HepG2 (cell line): Measurements from ENCODE around the gene GALP. TPM values are rescaled to one million over a fixed set of nuclear protein-coding genes. Genes with fewer than 3 reads are reported as not detected.
A peak's percentile ranks its signal among the peaks of the same experiment; 100 is the strongest.

Experiments
- BCLAF1 ChIP-seq: fragments of 450-650 bp; IDR thresholded peaks from 2 replicates; pipeline ENCODE4 v1.6.1; 2017; ENCODE audit warnings: mild to moderate bottlenecking
- CSRNP1 ChIP-seq: sonication (generic); formaldehyde crosslinking; IDR thresholded peaks from 2 replicates; pipeline ENCODE4 v1.8.1; 2023; ENCODE audit warnings: mild to moderate bottlenecking, missing genetic modification reagents
- E2F1 ChIP-seq: sonication (generic); formaldehyde crosslinking; IDR thresholded peaks from 2 replicates; pipeline ENCODE4 v1.5.0; 2020; ENCODE audit warnings: missing genetic modification reagents
- HNF1B ChIP-seq: sonication (generic); formaldehyde crosslinking; IDR thresholded peaks from 2 replicates; pipeline ENCODE4 v1.5.1; 2020; ENCODE audit warnings: mild to moderate bottlenecking, moderate library complexity, missing genetic modification reagents
- HNRNPLL ChIP-seq: fragments of 200-400 bp; formaldehyde crosslinking; IDR thresholded peaks from 2 replicates; pipeline ENCODE4 v1.6.1; 2017; ENCODE audit warnings: mild to moderate bottlenecking, low read depth, low read length; ENCODE audit not compliant: poor library complexity, severe bottlenecking
- MED13 ChIP-seq: sonication (generic); formaldehyde crosslinking; IDR thresholded peaks from 2 replicates; pipeline ENCODE4 v1.5.0; 2020; ENCODE audit warnings: missing genetic modification reagents
- MTF2 ChIP-seq: sonication (generic); formaldehyde crosslinking; IDR thresholded peaks from 2 replicates; pipeline ENCODE4 v1.5.0; 2020; ENCODE audit warnings: missing genetic modification reagents, borderline replicate concordance
- NR0B2 ChIP-seq: sonication (generic); formaldehyde crosslinking; IDR thresholded peaks from 2 replicates; pipeline ENCODE4 v1.4.0; 2020; ENCODE audit warnings: mild to moderate bottlenecking, missing genetic modification reagents
- POLR2AphosphoS5 ChIP-seq: IDR thresholded peaks from 2 replicates; pipeline ENCODE4 v1.6.1; 2012; ENCODE audit warnings: low read depth, low read length
- RCOR2 ChIP-seq: IDR thresholded peaks from 2 replicates; pipeline ENCODE4 v1.6.1; 2016; ENCODE audit warnings: missing biosample characterization, missing genetic modification reagents
- RFX1 ChIP-seq: fragments of 450-650 bp; IDR thresholded peaks from 2 replicates; pipeline ENCODE4 v1.6.1; 2017
- RXRA ChIP-seq: sonication (generic); formaldehyde crosslinking; IDR thresholded peaks from 2 replicates; pipeline ENCODE4 v1.5.1; 2020; ENCODE audit warnings: missing genetic modification reagents
- STAT6 ChIP-seq: sonication (generic); formaldehyde crosslinking; IDR thresholded peaks from 2 replicates; pipeline ENCODE4 v1.4.0; 2020; ENCODE audit warnings: missing genetic modification reagents, mild to moderate bottlenecking, borderline replicate concordance
- THRA ChIP-seq: sonication (generic); formaldehyde crosslinking; IDR thresholded peaks from 2 replicates; pipeline ENCODE4 v1.4.0; 2020; ENCODE audit warnings: missing genetic modification reagents, borderline replicate concordance
- XRCC5 ChIP-seq: fragments of 200-400 bp; formaldehyde crosslinking; optimal IDR thresholded peaks from 2 replicates; pipeline ENCODE3; 2017; ENCODE audit warnings: mild to moderate bottlenecking, low read length
- ZFP36 ChIP-seq: fragments of 150-350 bp; IDR thresholded peaks from 2 replicates; pipeline ENCODE4 v1.6.1; 2018; ENCODE audit warnings: borderline replicate concordance, low read length, low read depth; ENCODE audit not compliant: partially characterized antibody
- ZKSCAN8 ChIP-seq: IDR thresholded peaks from 2 replicates; pipeline ENCODE4 v1.6.1; 2016; ENCODE audit warnings: borderline replicate concordance, missing genetic modification reagents, missing compliant biosample characterization
- ZNF431 ChIP-seq: sonication (generic); formaldehyde crosslinking; IDR thresholded peaks from 2 replicates; pipeline ENCODE4 v1.9.0; 2022; ENCODE audit warnings: missing genetic modification reagents, low read depth, mild to moderate bottlenecking, borderline replicate concordance
- polyA plus RNA-seq, 8 experiments: library from polyadenylated mRNA; depleted of rRNA in 3 of 8; stranded (reverse) in 7 of 8; unstranded in 1 of 8; fragments of >200 nt; fragmentation: Illumina TruSeq in 4 of 8; extraction: Trizol in 4 of 8; gene quantifications; 2 replicates each; pipeline versions ENCODE4 v1.2.1 to v1.2.3, GENCODE V29; 2011 to 2016; ENCODE audit warnings: low read depth in 4 of 8, missing spikeins in 1 of 8, mixed read lengths in 1 of 8; ENCODE audit not compliant: insufficient read depth in 1 of 8
- total RNA-seq, 5 experiments: library from RNA; depleted of rRNA; stranded (reverse); fragments of >200 nt; fragmentation: Illumina TruSeq; extraction: Trizol; gene quantifications; 2 replicates each; pipeline ENCODE4 v1.2.3, GENCODE V29; 2016; ENCODE audit warnings: low read depth in 1 of 5

GALP gene
- total and polyA plus RNA-seq, 2 of the 13 experiments (the other 11 are each of a cell fraction or from before 2014, with no cell fraction given), result not detected

GRCh38 chr19:56170261-56170660 lies 5.5 kb upstream of the GALP start (continued):
- no peak for TF ChIP-seq STAT6 (CRISPR knock-in tag)
- no peak for TF ChIP-seq ZKSCAN8 (CRISPR knock-in tag)
- no peak for TF ChIP-seq ZFP36
- TF ChIP-seq POLR2AphosphoS5, result no peak
- TF ChIP-seq MTF2, result no peak
- 0 out of 2 replicates have a peak, but pooled peaks have one; percentile 34 for TF ChIP-seq E2F1
- no peak for TF ChIP-seq CSRNP1 (CRISPR knock-in tag)
- TF ChIP-seq BCLAF1, result no peak
- TF ChIP-seq THRA (CRISPR knock-in tag), result 0 out of 2 replicates have a peak, but pooled peaks have one; percentile 40
- TF ChIP-seq HNF1B (CRISPR knock-in tag), result no peak
- peak; percentile 73 for TF ChIP-seq RXRA
- TF ChIP-seq XRCC5, result no peak
- no peak for TF ChIP-seq RFX1
- TF ChIP-seq NR0B2, result no peak
- no peak for TF ChIP-seq HNRNPLL
- TF ChIP-seq ZNF431, result peak; percentile 63; the same call in 1 of the 2 replicates
- TF ChIP-seq MED13 (CRISPR knock-in tag), result no peak
- TF ChIP-seq RCOR2 (CRISPR knock-in tag), result peak; percentile 62; the same call in 1 of the 2 replicates
